T-cell (primary cell): ENCODE data around the gene PDE10A. TPM values are rescaled to one million over a fixed set of nuclear protein-coding genes. Genes with fewer than 3 reads are reported as not detected.

ENCODE experiments used
- ATAC-seq, 4 experiments: fragments of 200-7000 bp in 3 of 4; fragments of 150-1000 bp in 1 of 4; cut with Tn5 transposase; replicated peaks in 1 of 4; 1 replicate in 3 of 4; 2 replicates in 1 of 4; pipeline ENCODE4 v1.10.0; 2021; ENCODE audit warnings: moderate library complexity in 3 of 4, mild to moderate bottlenecking in 2 of 4, moderate number of reproducible peaks in 1 of 4
- CTCF ChIA-PET, 2 donors: fragments of 300-600 bp; sonication (Branson Sonifier 250); formaldehyde crosslinking; loops; one replicate each; lab custom pipeline; 2022; ENCODE audit warnings: antibody characterized with exemption in 2 of 2; lab: Charles Lee
- POLR2A ChIA-PET, 2 donors: fragments of 300-600 bp; sonication (Branson Sonifier 250); formaldehyde crosslinking; loops; one replicate each; lab custom pipeline; 2022; ENCODE audit warnings: antibody characterized with exemption in 2 of 2; lab: Charles Lee
- DNase-seq, 35 experiments: peaks; one replicate each; pipeline versions ENCODE4 v3.0.0 to v3.0.0-alpha.2; 2013 to 2023
- H3K27ac ChIP-seq: one replicate; pipeline ENCODE4 v1.5.1; 2013; ENCODE audit warnings: low read length
- H3K27me3 ChIP-seq, 2 experiments: replicated peaks in 1 of 2; 1 replicate in 1 of 2; 2 replicates in 1 of 2; pipeline versions ENCODE4 v1.6.1 to v1.7.0; 2013; ENCODE audit warnings: low read length in 1 of 2, mixed read lengths in 1 of 2; ENCODE audit not compliant: control insufficient read depth in 2 of 2, insufficient read depth in 2 of 2; ENCODE audit errors: extremely low read depth in 1 of 2
- H3K36me3 ChIP-seq, 2 donors: 1 replicate in 1 of 2; 2 replicates in 1 of 2; pipeline versions ENCODE4 v1.6.1 to v1.7.0; 2013; ENCODE audit warnings: low read length in 1 of 2; ENCODE audit not compliant: control insufficient read depth in 2 of 2, insufficient read depth in 1 of 2; ENCODE audit errors: extremely low read depth in 1 of 2
- H3K4me1 ChIP-seq, 2 experiments: 1 replicate in 1 of 2; 2 replicates in 1 of 2; pipeline versions ENCODE4 v1.6.1 to v1.7.0; 2013; ENCODE audit warnings: low read length in 2 of 2, mixed read lengths in 1 of 2; ENCODE audit not compliant: insufficient read depth in 2 of 2, control insufficient read depth in 1 of 2; ENCODE audit errors: extremely low read depth in 1 of 2
- H3K4me3 ChIP-seq, 2 donors: 1 replicate in 1 of 2; 2 replicates in 1 of 2; pipeline versions ENCODE4 v1.5.1 to v1.7.0; 2013; ENCODE audit warnings: mild to moderate bottlenecking in 2 of 2, low read length in 1 of 2, moderate library complexity in 1 of 2; ENCODE audit not compliant: control insufficient read depth in 1 of 2; ENCODE audit errors: extremely low read depth in 1 of 2
- H3K9me3 ChIP-seq: 2 replicates; pipeline ENCODE4 v1.7.0; 2013
- H3K27ac Mint-ChIP-seq, 2 donors: one replicate each; pipeline ENCODE4 v1.8.0; 2020 to 2021; ENCODE audit warnings: mild to moderate bottlenecking in 2 of 2, mixed read lengths in 2 of 2
- H3K27me3 Mint-ChIP-seq, 2 donors: one replicate each; pipeline ENCODE4 v1.8.0; 2021 to 2022; ENCODE audit warnings: mixed read lengths in 2 of 2
- H3K36me3 Mint-ChIP-seq: one replicate; pipeline ENCODE4 v1.8.0; 2021; ENCODE audit warnings: mixed read lengths
- H3K4me1 Mint-ChIP-seq, 3 donors: one replicate each; pipeline ENCODE4 v1.8.0; 2020 to 2022; ENCODE audit warnings: mixed read lengths in 3 of 3, mild to moderate bottlenecking in 1 of 3
- H3K4me3 Mint-ChIP-seq, 3 donors: one replicate each; pipeline ENCODE4 v1.8.0; 2020 to 2022; ENCODE audit warnings: mild to moderate bottlenecking in 3 of 3, mixed read lengths in 3 of 3, moderate library complexity in 3 of 3
- H3K9me3 Mint-ChIP-seq, 3 donors: one replicate each; pipeline ENCODE4 v1.8.0; 2020 to 2022; ENCODE audit warnings: mixed read lengths in 3 of 3
- WGBS: methylation state at CpG from one replicate; pipeline ENCODE4 v1.1.5; 2013; ENCODE audit warnings: missing lambda C conversion rate; ENCODE audit not compliant: insufficient coverage; 5-methylcytosine and 5-hydroxymethylcytosine counted together
- total RNA-seq, 35 experiments: library from RNA in 6 of 35; stranded (reverse) in 6 of 35; fragments of 120-200 nt in 1 of 35; gene quantifications; one replicate each; pipeline versions ENCODE4 v1.2.1 to v1.2.4 and lab custom pipeline; 2013 to 2026

The PDE10A gene
- total RNA-seq, 5 donors from 2014 or later (not counting 1 experiment from before 2014, with no cell fraction given): 0.12 TPM; not detected in 4

- peaks cover 2 to 3% of the 10 kb centered on the region in 2 experiments for H3K27me3 ChIP-seq
- DNase-seq (no peak), ATAC-seq (no peak)
- no peaks in the 10 kb centered on the region for H3K36me3 Mint-ChIP-seq
- no peak overlapping the region for H3K4me3 Mint-ChIP-seq
- 85% methylated on average over 9 of the region's 11 CpGs for WGBS
- H3K36me3 ChIP-seq: no peaks in the 10 kb centered on the region
- H3K9me3 Mint-ChIP-seq: peaks cover 0 to 23% (median 0%) of the 10 kb centered on the region in 3 donors
- H3K9me3 ChIP-seq: no peaks in the 10 kb centered on the region
- ChIA-PET CTCF (no interaction called here), POLR2A (no interaction called here)
- H3K4me1 ChIP-seq: no peaks in the 10 kb centered on the region
- H3K27ac ChIP-seq: no peak overlapping the region
- H3K27me3 Mint-ChIP-seq: peaks cover 0 to 3% of the 10 kb centered on the region in 2 donors
- H3K27ac Mint-ChIP-seq: no peak overlapping the region
- no peaks in the 10 kb centered on the region for H3K4me1 Mint-ChIP-seq
- H3K4me3 ChIP-seq: no peak overlapping the region
Measured at GRCh38 chr6:165701564-165702354, 38.7 kb upstream of the PDE10A start.

- Histone ChIP-seq H3K9me3 (no peaks in the 10 kb centered on the region), H3K27ac (no peak overlapping the region), H3K36me3 (no peaks in the 10 kb centered on the region), H3K4me1 (no peaks in the 10 kb centered on the region), H3K4me3 (no peak overlapping the region), H3K27me3 (peaks cover 2 to 3% of the 10 kb centered on the region in 2 experiments)
- no peak overlapping the region for H3K4me3 Mint-ChIP-seq
- no peak overlapping the region for H3K27ac Mint-ChIP-seq
- H3K4me1 Mint-ChIP-seq: no peaks in the 10 kb centered on the region
- ChIA-PET CTCF (no interaction called here), POLR2A (no interaction called here)
- H3K9me3 Mint-ChIP-seq: peaks cover 0 to 28% (median 0%) of the 10 kb centered on the region in 3 donors
- peaks cover 0 to 3% of the 10 kb centered on the region in 2 donors for H3K27me3 Mint-ChIP-seq
- no peaks in the 10 kb centered on the region for H3K36me3 Mint-ChIP-seq
- DNase-seq (no peak), ATAC-seq (no peak)
- 97% methylated on average over 3 of the region's 4 CpGs for WGBS
Measured at GRCh38 chr6:165701005-165701404, 38.0 kb upstream of the PDE10A start.

GRCh38 chr6:165698868-165699267 is 35.8 kb upstream of the PDE10A start:
- H3K4me3 ChIP-seq: no peak overlapping the region
- no peak overlapping the region for H3K27ac Mint-ChIP-seq
- H3K27me3 Mint-ChIP-seq: peaks cover 0 to 4% of the 10 kb centered on the region in 2 donors
- H3K36me3 ChIP-seq: no peaks in the 10 kb centered on the region
- no peaks in the 10 kb centered on the region for H3K9me3 ChIP-seq
- no peaks in the 10 kb centered on the region for H3K4me1 Mint-ChIP-seq
- no peak for DNase-seq
- POLR2A ChIA-PET: no interaction called here
- peaks cover 0 to 32% (median 2%) of the 10 kb centered on the region in 3 donors for H3K9me3 Mint-ChIP-seq
- H3K4me1 ChIP-seq: no peaks in the 10 kb centered on the region
- no peaks in the 10 kb centered on the region for H3K36me3 Mint-ChIP-seq
- H3K27me3 ChIP-seq: peaks cover 0 to under 1% of the 10 kb centered on the region in 2 experiments
- no peak overlapping the region for H3K4me3 Mint-ChIP-seq
- ATAC-seq: no peak
- CTCF ChIA-PET: no interaction called here
- H3K27ac ChIP-seq: no peak overlapping the region

GRCh38 chr6:165697171-165697570 is 34.1 kb upstream of the PDE10A start:
- Histone ChIP-seq H3K36me3 (no peaks in the 10 kb centered on the region), H3K27me3 (no peaks in the 10 kb centered on the region), H3K4me3 (no peak overlapping the region), H3K9me3 (no peaks in the 10 kb centered on the region), H3K4me1 (no peaks in the 10 kb centered on the region), H3K27ac (no peak overlapping the region)
- H3K9me3 Mint-ChIP-seq: peaks cover 0 to 32% (median 2%) of the 10 kb centered on the region in 3 donors
- ChIA-PET POLR2A (no interaction called here), CTCF (no interaction called here)
- peaks cover 4 to 8% of the 10 kb centered on the region in 2 donors for H3K27me3 Mint-ChIP-seq
- no peak overlapping the region for H3K27ac Mint-ChIP-seq
- DNase-seq (no peak), ATAC-seq (no peak)
- H3K4me1 Mint-ChIP-seq: no peaks in the 10 kb centered on the region
- H3K4me3 Mint-ChIP-seq: no peak overlapping the region
- WGBS: no CpG with 5 or more reads among the region's 1 CpG
- no peaks in the 10 kb centered on the region for H3K36me3 Mint-ChIP-seq

GRCh38 chr6:165695722-165696515 is 32.9 kb upstream of the PDE10A start:
- Histone ChIP-seq H3K27me3 (no peaks in the 10 kb centered on the region), H3K4me3 (no peak overlapping the region), H3K9me3 (no peaks in the 10 kb centered on the region), H3K4me1 (no peaks in the 10 kb centered on the region), H3K36me3 (no peaks in the 10 kb centered on the region), H3K27ac (no peak overlapping the region)
- H3K36me3 Mint-ChIP-seq: no peaks in the 10 kb centered on the region
- ATAC-seq (no peak), DNase-seq (no peak)
- ChIA-PET POLR2A (no interaction called here), CTCF (no interaction called here)
- peaks cover 0 to 25% (median 2%) of the 10 kb centered on the region in 3 donors for H3K9me3 Mint-ChIP-seq
- H3K27ac Mint-ChIP-seq: no peak overlapping the region
- 84% methylated on average over 5 of the region's 8 CpGs for WGBS
- peaks cover 4 to 8% of the 10 kb centered on the region in 2 donors for H3K27me3 Mint-ChIP-seq
- no peak overlapping the region for H3K4me3 Mint-ChIP-seq
- no peaks in the 10 kb centered on the region for H3K4me1 Mint-ChIP-seq

GRCh38 chr6:165694296-165694695 is 31.3 kb upstream of the PDE10A start:
- H3K27ac ChIP-seq: no peak overlapping the region

More at GRCh38 chr6:165694296-165694695, 31.3 kb upstream of the PDE10A start:
- Mint-ChIP-seq H3K36me3 (no peaks in the 10 kb centered on the region), H3K9me3 (peaks cover 2 to 24% (median 4%) of the 10 kb centered on the region in 3 donors), H3K27me3 (peaks cover 4 to 8% of the 10 kb centered on the region in 2 donors), H3K4me1 (no peaks in the 10 kb centered on the region), H3K4me3 (no peak overlapping the region), H3K27ac (no peak overlapping the region)
- H3K9me3 ChIP-seq: no peaks in the 10 kb centered on the region
- POLR2A ChIA-PET: interaction anchor here in 1 of 2 donors (0.5 kb wide), 1 partner anchor 8 kb away, joined by 3 read pairs; no protein-coding TSS in a partner anchor
- H3K4me3 ChIP-seq: no peak overlapping the region
- DNase-seq (no peak), ATAC-seq (no peak)
- H3K36me3 ChIP-seq: no peaks in the 10 kb centered on the region
- 79% methylated on average over 6 of the region's 12 CpGs for WGBS
- no peaks in the 10 kb centered on the region for H3K27me3 ChIP-seq
- CTCF ChIA-PET: interaction anchor here in 1 of 2 donors (0.7 kb wide), 1 partner anchor 269 kb away, joined by 3 read pairs; no protein-coding TSS in a partner anchor
- H3K4me1 ChIP-seq: no peaks in the 10 kb centered on the region
